ENCODE data around the gene FYB1. TPM values are rescaled to one million over a fixed set of nuclear protein-coding genes. Genes with fewer than 3 reads are reported as not detected.

FYB1 gene
- total RNA-seq, 1 experiment from 2014 or later, result 10.5 TPM

DNA sequence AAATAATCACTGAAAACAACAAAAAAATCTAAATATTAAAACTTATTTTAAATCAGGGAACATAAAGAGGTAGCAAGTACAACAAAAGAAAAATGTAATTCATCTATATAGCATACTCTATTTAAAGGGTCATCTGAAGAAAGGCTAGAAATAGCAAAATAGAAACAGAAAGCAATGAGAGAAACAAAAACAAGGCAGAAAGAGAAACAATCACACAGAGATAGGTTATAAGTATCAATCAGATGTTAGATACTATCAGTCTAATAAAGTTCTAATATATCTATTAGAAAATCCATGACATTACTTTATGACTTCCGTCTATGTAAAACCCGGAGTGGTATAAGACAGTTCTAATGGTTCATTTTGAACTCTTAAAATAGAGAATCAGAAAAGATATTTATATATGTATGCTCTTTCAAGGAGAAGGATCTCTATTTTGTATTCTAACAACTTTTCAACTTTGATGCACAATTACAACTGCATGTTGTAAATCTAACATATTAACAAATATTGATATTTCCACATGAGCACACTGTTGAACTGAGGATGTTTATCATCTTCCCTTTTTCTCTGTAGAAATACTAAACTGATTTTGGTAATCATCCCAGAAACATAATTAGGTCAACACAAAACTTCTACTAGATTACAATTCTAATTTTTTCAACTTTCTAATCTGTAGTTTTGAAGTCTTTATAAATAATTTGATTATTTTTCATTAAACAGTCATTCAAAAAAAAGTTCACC is 161.0 kb downstream of the FYB1 start:
- H3K79me2 ChIP-seq (ENCODE audit: low read depth), result peaks cover 96% of the 10 kb centered on the region
- intact Hi-C loops (cut with micrococcal nuclease; ENCODE audit: unreplicated experiment), result no loop called here

DNA sequence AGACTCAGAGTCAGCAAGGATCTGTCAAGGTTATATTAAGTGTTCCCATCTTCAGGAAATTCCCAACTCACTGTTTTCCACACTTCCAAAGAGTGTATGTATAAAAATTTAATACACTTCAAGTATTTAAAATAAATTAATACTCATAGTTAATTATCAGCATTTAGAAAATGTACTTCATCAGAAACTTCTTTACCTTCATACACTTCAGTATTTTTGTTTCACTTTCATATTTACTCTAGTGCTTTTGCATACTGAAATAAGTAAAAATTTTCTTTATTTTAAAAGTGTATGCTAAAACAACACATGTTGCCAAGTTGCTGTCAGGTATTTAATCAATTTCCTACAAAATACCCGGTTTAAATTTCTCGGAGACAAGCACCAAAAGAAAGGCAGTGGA is 161.6 kb downstream of the FYB1 start:
- H3K9me2 ChIP-seq (ENCODE audit: insufficient read depth), result no peaks in the 10 kb centered on the region
- H2AFZ ChIP-seq, result no peak overlapping the region
- H3K36me3 ChIP-seq (ENCODE audit: low read depth), result peaks cover 30% of the 10 kb centered on the region
- no peaks in the 10 kb centered on the region; the same call in none of the 2 replicates for H3F3A ChIP-seq (ENCODE audit: insufficient read depth, low read depth)
- H3K4me2 ChIP-seq, result no peak overlapping the region
- H3K4me3 ChIP-seq, result no peak overlapping the region
- peaks cover 96% of the 10 kb centered on the region for H3K79me2 ChIP-seq (ENCODE audit: low read depth)
- no peaks in the 10 kb centered on the region for H3K4me1 ChIP-seq (replicated peaks; ENCODE audit: insufficient read depth)
- POLR2A ChIA-PET (ENCODE audit: unreplicated experiment), result no interaction called here
- no TSS peak for BruUV-seq (replicated peaks)
- DNase-seq, result no peak
- intact Hi-C loops (cut with micrococcal nuclease; ENCODE audit: unreplicated experiment), result no loop called here
- H3K27me3 ChIP-seq (ENCODE audit: insufficient read depth, low read depth), result no peaks in the 10 kb centered on the region
- no peak overlapping the region for H3K27ac ChIP-seq
- CTCF ChIA-PET, result no interaction called here
- TF ChIP-seq, protein P1, sequence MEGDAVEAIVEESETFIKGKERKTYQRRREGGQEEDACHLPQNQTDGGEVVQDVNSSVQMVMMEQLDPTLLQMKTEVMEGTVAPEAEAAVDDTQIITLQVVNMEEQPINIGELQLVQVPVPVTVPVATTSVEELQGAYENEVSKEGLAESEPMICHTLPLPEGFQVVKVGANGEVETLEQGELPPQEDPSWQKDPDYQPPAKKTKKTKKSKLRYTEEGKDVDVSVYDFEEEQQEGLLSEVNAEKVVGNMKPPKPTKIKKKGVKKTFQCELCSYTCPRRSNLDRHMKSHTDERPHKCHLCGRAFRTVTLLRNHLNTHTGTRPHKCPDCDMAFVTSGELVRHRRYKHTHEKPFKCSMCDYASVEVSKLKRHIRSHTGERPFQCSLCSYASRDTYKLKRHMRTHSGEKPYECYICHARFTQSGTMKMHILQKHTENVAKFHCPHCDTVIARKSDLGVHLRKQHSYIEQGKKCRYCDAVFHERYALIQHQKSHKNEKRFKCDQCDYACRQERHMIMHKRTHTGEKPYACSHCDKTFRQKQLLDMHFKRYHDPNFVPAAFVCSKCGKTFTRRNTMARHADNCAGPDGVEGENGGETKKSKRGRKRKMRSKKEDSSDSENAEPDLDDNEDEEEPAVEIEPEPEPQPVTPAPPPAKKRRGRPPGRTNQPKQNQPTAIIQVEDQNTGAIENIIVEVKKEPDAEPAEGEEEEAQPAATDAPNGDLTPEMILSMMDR (conservative IDR thresholded peaks at IDR 0.05), result no peak
- TF ChIP-seq EZH2 (IDR thresholded peaks at IDR 0.05; ENCODE audit: low read depth), result no peak
- H3K9me3 ChIP-seq (ENCODE audit: insufficient read depth, low read depth), result no peaks in the 10 kb centered on the region
- peaks cover 71% of the 10 kb centered on the region for H4K20me1 ChIP-seq (ENCODE audit: insufficient read depth)

More for the DNA sequence above, 161.0 kb downstream of the FYB1 start:
- no peaks in the 10 kb centered on the region for H3K4me1 ChIP-seq (replicated peaks; ENCODE audit: insufficient read depth)
- BruUV-seq (replicated peaks), result no TSS peak
- peaks cover 71% of the 10 kb centered on the region for H4K20me1 ChIP-seq (ENCODE audit: insufficient read depth)
- no peaks in the 10 kb centered on the region for H3K9me3 ChIP-seq (ENCODE audit: insufficient read depth, low read depth)
- no peak for DNase-seq
- no peaks in the 10 kb centered on the region for H3K27me3 ChIP-seq (ENCODE audit: insufficient read depth, low read depth)
- no peaks in the 10 kb centered on the region for H3K9me2 ChIP-seq (ENCODE audit: insufficient read depth)
- ChIA-PET CTCF (no interaction called here), POLR2A (ENCODE audit: unreplicated experiment) (no interaction called here)
- TF ChIP-seq EZH2 (IDR thresholded peaks at IDR 0.05; ENCODE audit: low read depth), result no peak
- TF ChIP-seq, protein P1 (conservative IDR thresholded peaks at IDR 0.05), result no peak
- no peak overlapping the region for H3K27ac ChIP-seq
- no peak overlapping the region for H2AFZ ChIP-seq
- H3F3A ChIP-seq (ENCODE audit: insufficient read depth, low read depth), result no peaks in the 10 kb centered on the region; the same call in none of the 2 replicates
- H3K36me3 ChIP-seq (ENCODE audit: low read depth), result peaks cover 29% of the 10 kb centered on the region
- no peak overlapping the region for H3K4me3 ChIP-seq
- H3K4me2 ChIP-seq, result no peak overlapping the region

GRCh38 chr5:39055768-39056398 is 163.5 kb downstream of the FYB1 start:
- ChIA-PET POLR2A (ENCODE audit: unreplicated experiment) (no interaction called here), CTCF (no interaction called here)
- H3K79me2 ChIP-seq (ENCODE audit: low read depth), result peaks cover 96% of the 10 kb centered on the region
- H3K36me3 ChIP-seq (ENCODE audit: low read depth), result peaks cover 28% of the 10 kb centered on the region
- H3K4me2 ChIP-seq, result no peak overlapping the region
- H3K27ac ChIP-seq, result no peak overlapping the region
- no peaks in the 10 kb centered on the region for H3K9me3 ChIP-seq (ENCODE audit: insufficient read depth, low read depth)
- BruUV-seq (replicated peaks), result no TSS peak
- TF ChIP-seq EZH2 (IDR thresholded peaks at IDR 0.05; ENCODE audit: low read depth), result no peak
- no peaks in the 10 kb centered on the region for H3K4me1 ChIP-seq (replicated peaks; ENCODE audit: insufficient read depth)
- no peak overlapping the region for H3K4me3 ChIP-seq
- peaks cover 6% of the 10 kb centered on the region for H3F3A ChIP-seq (ENCODE audit: insufficient read depth, low read depth)
- peaks cover 75% of the 10 kb centered on the region for H4K20me1 ChIP-seq (ENCODE audit: insufficient read depth)
- no peaks in the 10 kb centered on the region for H3K27me3 ChIP-seq (ENCODE audit: insufficient read depth, low read depth)
- DNase-seq, result no peak
- no peak overlapping the region for H2AFZ ChIP-seq
- intact Hi-C loops (cut with micrococcal nuclease; ENCODE audit: unreplicated experiment), result no loop called here
- H3K9me2 ChIP-seq (ENCODE audit: insufficient read depth), result no peaks in the 10 kb centered on the region

Other genes with a start within 250 kb of the FYB1 start
- 103 and 121 TPM in 2 replicates for gene RICTOR, start 145.2 kb downstream of the FYB1 start, total RNA-seq (2021)
- gene C9, start 144.9 kb upstream of the FYB1 start, total RNA-seq (2021), result not detected in 2 replicates
- 21.0 and 25.8 TPM in 2 replicates for gene DAB2, start 205.4 kb upstream of the FYB1 start, total RNA-seq (2021)